Measurements from ENCODE around the gene C2CD4B.

DNA sequence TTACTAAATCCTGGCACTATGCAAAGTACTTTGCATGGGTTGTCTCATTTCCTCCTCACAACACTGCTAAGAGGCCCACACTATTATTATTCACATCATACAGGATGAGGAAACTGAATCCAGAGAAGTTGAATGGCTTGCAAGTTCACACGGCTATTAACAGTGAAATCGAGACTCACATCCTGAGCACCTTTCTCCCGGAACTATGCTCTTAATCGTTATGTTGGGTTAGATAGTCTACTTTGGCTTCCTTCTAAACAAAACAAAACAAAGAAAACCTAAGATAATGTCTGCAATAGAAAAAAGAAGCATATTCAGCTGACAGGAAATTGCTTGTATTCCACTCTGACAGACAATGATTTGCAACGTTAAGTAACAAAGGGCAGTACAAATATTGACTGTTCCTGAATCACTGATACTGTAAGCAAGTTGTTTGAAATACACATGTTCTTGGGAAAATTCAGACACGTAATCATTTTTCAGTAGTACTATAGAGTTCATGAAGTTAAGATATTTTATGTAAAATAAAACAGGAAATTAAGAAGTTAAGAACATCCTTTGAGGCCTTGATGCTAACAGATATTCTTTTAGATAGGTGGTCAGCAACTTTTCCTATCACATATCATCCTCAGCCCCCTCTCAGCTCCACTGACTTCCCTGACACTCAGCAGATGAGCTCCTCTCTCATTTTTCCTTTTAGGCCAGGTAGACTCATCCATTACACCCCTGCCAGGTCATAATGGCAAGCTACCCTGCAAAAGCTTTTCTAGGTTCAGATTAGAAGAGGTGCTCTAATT lies 40.7 kb downstream of the C2CD4B start:
- TF ChIP-seq EZH2 (IDR thresholded peaks at IDR 0.05; ENCODE audit: insufficient read depth, poor library complexity, severe bottlenecking) (no peak), EZH2phosphoT487 (IDR thresholded peaks at IDR 0.05; ENCODE audit: insufficient read depth, low read depth) (no peak)

Measured in GM23248 (cell line).